HEK293 (cell line): ENCODE data around the gene STRA6.

Source experiments
- ATF2 ChIP-seq: fragments of 450-650 bp; formaldehyde crosslinking; IDR thresholded peaks from 2 replicates; pipeline ENCODE4 v1.5.1; 2016; ENCODE audit warnings: missing biosample characterization, missing genetic modification characterization, low read depth
- CTCF ChIP-seq: fragments of 450-650 bp; formaldehyde crosslinking; IDR thresholded peaks from 2 replicates; pipeline ENCODE4 v1.5.1; 2016; ENCODE audit warnings: missing biosample characterization, missing genetic modification characterization
- EGR2 ChIP-seq: fragments of 450-650 bp; formaldehyde crosslinking; IDR thresholded peaks from 2 replicates; pipeline ENCODE4 v1.5.1; 2016; ENCODE audit warnings: low read depth, missing biosample characterization, missing genetic modification characterization
- MEIS1 ChIP-seq: sonication (generic); formaldehyde crosslinking; IDR thresholded peaks from 2 replicates; pipeline ENCODE4 v1.8.1; 2022; ENCODE audit warnings: missing genetic modification reagents, mild to moderate bottlenecking, borderline replicate concordance
- PRDM2 ChIP-seq: fragments of 450-650 bp; formaldehyde crosslinking; IDR thresholded peaks from 2 replicates; pipeline ENCODE4 v1.5.1; 2016; ENCODE audit warnings: missing biosample characterization, missing genetic modification characterization, borderline replicate concordance
- SP3 ChIP-seq: fragments of 450-650 bp; formaldehyde crosslinking; IDR thresholded peaks from 2 replicates; pipeline ENCODE4 v1.5.1; 2016; ENCODE audit warnings: missing biosample characterization, missing genetic modification characterization
- ZBTB44 ChIP-seq: fragments of 450-650 bp; IDR thresholded peaks from 2 replicates; pipeline ENCODE4 v1.5.1; 2018; ENCODE audit warnings: missing biosample characterization, mild to moderate bottlenecking, missing genetic modification characterization
- ZBTB6 ChIP-seq: fragments of 450-650 bp; formaldehyde crosslinking; IDR thresholded peaks from 2 replicates; pipeline ENCODE4 v1.5.1; 2017; ENCODE audit warnings: missing biosample characterization, missing genetic modification characterization
- ZFP37 ChIP-seq: fragments of 450-650 bp; formaldehyde crosslinking; IDR thresholded peaks from 2 replicates; pipeline ENCODE4 v1.5.1; 2016; ENCODE audit warnings: missing biosample characterization, missing genetic modification characterization
- ZNF121 ChIP-seq: fragments of 450-650 bp; formaldehyde crosslinking; IDR thresholded peaks from 2 replicates; pipeline ENCODE4 v1.5.1; 2016; ENCODE audit warnings: missing biosample characterization, missing genetic modification characterization
- ZNF2 ChIP-seq: fragments of 450-650 bp; formaldehyde crosslinking; IDR thresholded peaks from 2 replicates; pipeline ENCODE4 v1.5.1; 2016; ENCODE audit warnings: missing biosample characterization, missing genetic modification characterization
- ZNF223 ChIP-seq: fragments of 450-650 bp; formaldehyde crosslinking; IDR thresholded peaks from 2 replicates; pipeline ENCODE4 v1.5.1; 2016; ENCODE audit warnings: missing biosample characterization, missing genetic modification characterization
- ZNF423 ChIP-seq: fragments of 450-650 bp; formaldehyde crosslinking; IDR thresholded peaks from 2 replicates; pipeline ENCODE4 v1.5.1; 2016; ENCODE audit warnings: missing biosample characterization, missing genetic modification characterization
- ZNF426 ChIP-seq: fragments of 450-650 bp; formaldehyde crosslinking; IDR thresholded peaks from 2 replicates; pipeline ENCODE4 v1.5.1; 2017; ENCODE audit warnings: missing biosample characterization, missing genetic modification characterization, mild to moderate bottlenecking, inconsistent platforms, moderate library complexity
- ZNF514 ChIP-seq: fragments of 450-650 bp; formaldehyde crosslinking; IDR thresholded peaks from 2 replicates; pipeline ENCODE4 v1.5.1; 2016; ENCODE audit warnings: missing biosample characterization, missing genetic modification characterization
- ZNF518A ChIP-seq: fragments of 450-650 bp; formaldehyde crosslinking; conservative IDR thresholded peaks from 2 replicates; pipeline ENCODE4 v1.5.1; 2016; ENCODE audit warnings: low read depth, missing biosample characterization, missing genetic modification characterization
- ZNF521 ChIP-seq: fragments of 450-650 bp; formaldehyde crosslinking; IDR thresholded peaks from 2 replicates; pipeline ENCODE4 v1.5.1; 2017; ENCODE audit warnings: missing biosample characterization, mild to moderate bottlenecking, missing genetic modification characterization
- ZNF555 ChIP-seq: fragments of 450-650 bp; formaldehyde crosslinking; conservative IDR thresholded peaks from 2 replicates; pipeline ENCODE4 v1.5.1; 2017; ENCODE audit warnings: missing biosample characterization, mild to moderate bottlenecking, missing genetic modification characterization, inconsistent platforms
- ZNF660 ChIP-seq: fragments of 450-650 bp; IDR thresholded peaks from 2 replicates; pipeline ENCODE4 v1.5.1; 2018; ENCODE audit warnings: missing biosample characterization, mild to moderate bottlenecking, missing genetic modification characterization
- ZNF701 ChIP-seq: fragments of 450-650 bp; formaldehyde crosslinking; IDR thresholded peaks from 2 replicates; pipeline ENCODE4 v1.5.1; 2016; ENCODE audit warnings: missing biosample characterization, missing genetic modification characterization
- ZNF747 ChIP-seq: fragments of 450-650 bp; formaldehyde crosslinking; IDR thresholded peaks from 2 replicates; pipeline ENCODE4 v1.5.1; 2016; ENCODE audit warnings: missing biosample characterization, missing genetic modification characterization
- ZSCAN30 ChIP-seq: fragments of 450-650 bp; IDR thresholded peaks from 2 replicates; pipeline ENCODE4 v1.5.1; 2018; ENCODE audit warnings: missing biosample characterization, mild to moderate bottlenecking, missing genetic modification characterization, moderate library complexity

Gene STRA6

GRCh38 chr15:74173380-74174218 is 29.0 kb downstream of the STRA6 start, which contains the start of gene ISLR (continued):
- TF ChIP-seq ZNF518A (no peak), ZNF423 (tag by site-specific recombination) (no peak), ZFP37 (tag by site-specific recombination) (no peak), SP3 (tag by site-specific recombination) (no peak), ZNF701 (tag by site-specific recombination) (no peak), ZNF747 (tag by site-specific recombination) (no peak), ATF2 (tag by site-specific recombination) (no peak), ZSCAN30 (tag by site-specific recombination) (no peak), ZNF521 (no peak), ZNF555 (tag by site-specific recombination) (no peak), ZNF2 (no peak), EGR2 (peak; percentile 65), ZBTB6 (tag by site-specific recombination) (no peak), CTCF (tag by site-specific recombination) (no peak), ZBTB44 (tag by site-specific recombination) (no peak), ZNF121 (no peak), MEIS1 (CRISPR knock-in tag) (no peak), ZNF514 (tag by site-specific recombination) (no peak), ZNF660 (tag by site-specific recombination) (no peak), ZNF426 (no peak), ZNF223 (tag by site-specific recombination) (peak; percentile 42; the same call in 1 of the 2 replicates), PRDM2 (tag by site-specific recombination) (no peak)
